Heart right ventricle (tissue), 16 donors: ENCODE results near the gene PDE1A. TPM values are rescaled to one million over a fixed set of nuclear protein-coding genes. Genes with fewer than 3 reads are reported as not detected.
A peak's percentile ranks its signal among the peaks of the same experiment; 100 is the strongest.

Experiments used
- ATAC-seq, 8 donors: fragments of 200-7000 bp; cut with Tn5 transposase; one replicate each; pipeline ENCODE4 v1.9.1; 2020; ENCODE audit warnings: mild to moderate bottlenecking in 8 of 8, moderate library complexity in 8 of 8, moderate number of reproducible peaks in 1 of 8
- DNase-seq, 2 donors: peaks; one replicate each; pipeline ENCODE4 v3.0.0-alpha.2; 2020
- H3K27ac ChIP-seq, 10 donors: fragments of 200-600 bp; sonication (generic) in 2 of 10; one replicate each; pipeline versions ENCODE4 v1.5.0 to v1.8.0; 2020 to 2022; ENCODE audit warnings: mild to moderate bottlenecking in 3 of 10
- H3K27me3 ChIP-seq, 7 donors: fragments of 200-600 bp; one replicate each; pipeline ENCODE4 v1.8.0; 2021 to 2022; ENCODE audit warnings: mild to moderate bottlenecking in 2 of 7
- H3K36me3 ChIP-seq, 9 donors: fragments of 200-600 bp; sonication (generic) in 1 of 9; one replicate each; pipeline versions ENCODE4 v1.5.0 to v1.8.0; 2020 to 2022; ENCODE audit warnings: mild to moderate bottlenecking in 2 of 9
- H3K4me1 ChIP-seq, 9 donors: fragments of 200-600 bp; sonication (generic) in 1 of 9; one replicate each; pipeline versions ENCODE4 v1.5.0 to v1.8.0; 2020 to 2022; ENCODE audit warnings: mild to moderate bottlenecking in 4 of 9
- H3K4me3 ChIP-seq, 10 donors: fragments of 200-600 bp; sonication (generic) in 2 of 10; one replicate each; pipeline versions ENCODE4 v1.5.0 to v1.8.0; 2020 to 2022; ENCODE audit warnings: mild to moderate bottlenecking in 7 of 10, moderate library complexity in 2 of 10
- H3K9me3 ChIP-seq, 11 donors: fragments of 200-600 bp in 10 of 11; sonication (generic) in 2 of 11; one replicate each; pipeline versions ENCODE4 v1.5.0 to v1.8.0; 2013 to 2022; ENCODE audit warnings: mild to moderate bottlenecking in 2 of 11, control low read depth in 1 of 11, moderate library complexity in 1 of 11
- WGBS, 2 donors: extraction: QIAGEN DNeasy Blood & Tissue Kit; methylation state at CpG; one replicate each; pipeline ENCODE4 v1.1.7; 2013; ENCODE audit warnings: inconsistent platforms in 1 of 2; 5-methylcytosine and 5-hydroxymethylcytosine counted together
- intact Hi-C, 10 donors: fragments of 100-400 bp; cut with DNase I; formaldehyde crosslinking; loops; one replicate each; pipeline versions ENCODE4 v1.11.1 to v1.14.2; 2022
- polyA plus RNA-seq, 2 donors: library from polyadenylated mRNA; stranded (reverse); fragments of 200-250 nt; gene quantifications; one replicate each; pipeline ENCODE4 v1.2.3, GENCODE V29; 2013
- total RNA-seq, 10 donors: library from RNA; stranded (reverse); fragmentation: NEBNext Ultra II Directional in 3 of 10; extraction: Animal tissue kit (Norgen Biotek cat#: 25700) in 3 of 10; gene quantifications; one replicate each; pipeline versions ENCODE4 v1.2.1 to v1.2.4, GENCODE V29; 2021 to 2023
- TF ChIP-seq, protein P1 (sequence below), 9 donors: fragments of 200-600 bp; sonication (generic) in 2 of 9; IDR thresholded peaks; one replicate each; pipeline versions ENCODE4 v1.5.0 to v1.8.0; 2021 to 2022; ENCODE audit warnings: antibody characterized with exemption in 9 of 9, mild to moderate bottlenecking in 5 of 9, moderate library complexity in 1 of 9
- donor health status: Arrhythmogenic right ventricular cardiomyopathy.
- donor health status: ischemic (EF 13 %, LVEDD 7.1; RV severe dilation, severe dysfunction).
- donor health status: healthy with polysubstance abuse.
- donor health status: DM: no; HTN: yes; CAD: no.
- donor health status: DM: no; HTN: no; CAD: no.
- donor health status: ischemic (EF 25% LVEDD 6.9; RV normal size, moderate dysfunction).
- donor health status: ischemic (EF 25% LVEDD 5.7; RV mildly dilated, moderate dysfunction).
- donor health status: healthy.
- donor health status: DM: yes; HTN: yes; CAD: no.
- donor health status: Ischemic cardiomyopathy.
- donor health status: ischemic (EF 35%, LVEDD 5.7; RV mildly dilated, moderate dysfunction).
- donor health status: nonischemic (EF 11% LVEDD 7.7; RV severe dilation, severe dysfunction).
- donor health status: DM: yes; HTN: yes; CAD: no.
- donor health status: PGD.
- donor health status: ischemic (EF 29% LVEDD 5.4; RV normal size, mild dysfunction).
- donor health status: nonischemic (EF 23%, LVEDD 6.1; RV moderate dilation, normal function).

Gene PDE1A
- total and polyA plus RNA-seq, 12 donors: 3.6 to 66.7 (median 14.8) TPM

- no peak for DNase-seq
- peak; percentile 36 to 85 (median 66) for ATAC-seq
- TF ChIP-seq, protein P1, sequence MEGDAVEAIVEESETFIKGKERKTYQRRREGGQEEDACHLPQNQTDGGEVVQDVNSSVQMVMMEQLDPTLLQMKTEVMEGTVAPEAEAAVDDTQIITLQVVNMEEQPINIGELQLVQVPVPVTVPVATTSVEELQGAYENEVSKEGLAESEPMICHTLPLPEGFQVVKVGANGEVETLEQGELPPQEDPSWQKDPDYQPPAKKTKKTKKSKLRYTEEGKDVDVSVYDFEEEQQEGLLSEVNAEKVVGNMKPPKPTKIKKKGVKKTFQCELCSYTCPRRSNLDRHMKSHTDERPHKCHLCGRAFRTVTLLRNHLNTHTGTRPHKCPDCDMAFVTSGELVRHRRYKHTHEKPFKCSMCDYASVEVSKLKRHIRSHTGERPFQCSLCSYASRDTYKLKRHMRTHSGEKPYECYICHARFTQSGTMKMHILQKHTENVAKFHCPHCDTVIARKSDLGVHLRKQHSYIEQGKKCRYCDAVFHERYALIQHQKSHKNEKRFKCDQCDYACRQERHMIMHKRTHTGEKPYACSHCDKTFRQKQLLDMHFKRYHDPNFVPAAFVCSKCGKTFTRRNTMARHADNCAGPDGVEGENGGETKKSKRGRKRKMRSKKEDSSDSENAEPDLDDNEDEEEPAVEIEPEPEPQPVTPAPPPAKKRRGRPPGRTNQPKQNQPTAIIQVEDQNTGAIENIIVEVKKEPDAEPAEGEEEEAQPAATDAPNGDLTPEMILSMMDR (IDR thresholded peaks at IDR 0.05): no peak
- peaks cover 0 to 13% (median 0%) of the 10 kb centered on the region in 9 donors for H3K4me1 ChIP-seq
- no peaks in the 10 kb centered on the region for H3K36me3 ChIP-seq
- intact Hi-C loops: loop anchor here in 4 of 10 donors (2.0 to 10.0 kb wide), 7 partner anchors 51 to 241 kb away; no protein-coding TSS in a partner anchor
- 19 to 29% methylated on average over 8 of the region's 8 CpGs for WGBS, 2 donors
- H3K27ac ChIP-seq: peak overlapping the region; percentile 11 to 82 (median 74)
- H3K27me3 ChIP-seq: no peaks in the 10 kb centered on the region
- H3K4me3 ChIP-seq: peak overlapping the region; percentile 11 to 61 (median 52)
- no peaks in the 10 kb centered on the region for H3K9me3 ChIP-seq
These were observed 536 bp downstream of the PDE1A start for GRCh38 chr2:182426082-182426917.

- intact Hi-C loops: loop anchor here in 4 of 10 donors (5.0 to 10.0 kb wide), 6 partner anchors 48 to 238 kb away; no protein-coding TSS in a partner anchor
- H3K27me3 ChIP-seq: no peaks in the 10 kb centered on the region
- 61 to 70% methylated on average over 3 of the region's 3 CpGs for WGBS, 2 donors
- no peaks in the 10 kb centered on the region for H3K36me3 ChIP-seq
- no peak for DNase-seq
- TF ChIP-seq, protein P1 (IDR thresholded peaks at IDR 0.05): no peak
- H3K9me3 ChIP-seq: no peaks in the 10 kb centered on the region
- H3K4me1 ChIP-seq: peaks cover 0 to 18% (median 0%) of the 10 kb centered on the region in 9 donors
- ATAC-seq: peak in 3 of 8 donors; percentile 36 to 61 (median 54)
- peak overlapping the region in 7 of 10 donors; percentile 15 to 82 (median 71) for H3K27ac ChIP-seq
- peak overlapping the region in 8 of 10 donors; percentile 3 to 61 (median 52) for H3K4me3 ChIP-seq
These were observed 4.0 kb downstream of the PDE1A start for GRCh38 chr2:182422864-182423263.

GRCh38 chr2:182420669-182421068 is 6.2 kb downstream of the PDE1A start:
- Histone ChIP-seq H3K27me3 (no peaks in the 10 kb centered on the region), H3K27ac (peak overlapping the region in 5 of 10 donors; percentile 20 to 82 (median 71)), H3K4me3 (peak overlapping the region in 8 of 10 donors; percentile 4 to 61 (median 52)), H3K4me1 (peaks cover 0 to 36% (median 7%) of the 10 kb centered on the region in 9 donors), H3K36me3 (no peaks in the 10 kb centered on the region), H3K9me3 (no peaks in the 10 kb centered on the region)
- no peak for ATAC-seq
- intact Hi-C loops: loop anchor here in 4 of 10 donors (5.0 to 10.0 kb wide), 6 partner anchors 46 to 236 kb away; no protein-coding TSS in a partner anchor
- TF ChIP-seq, protein P1 (IDR thresholded peaks at IDR 0.05): no peak
- 40 to 67% methylated on average over 5 of the region's 5 CpGs for WGBS, 2 donors
- no peak for DNase-seq

- Histone ChIP-seq H3K4me1 (peaks cover 0 to 39% (median 9%) of the 10 kb centered on the region in 9 donors), H3K27ac (peak overlapping the region in 2 of 10 donors; percentile 14 to 19), H3K9me3 (no peaks in the 10 kb centered on the region), H3K36me3 (no peaks in the 10 kb centered on the region), H3K27me3 (no peaks in the 10 kb centered on the region), H3K4me3 (no peak overlapping the region)
- WGBS, 2 donors: 85 to 92% methylated on average over 5 of the region's 5 CpGs
- intact Hi-C loops: no loop called here
- DNase-seq (no peak), ATAC-seq (peak in 2 of 8 donors; percentile 38 to 42)
- TF ChIP-seq, protein P1 (IDR thresholded peaks at IDR 0.05): no peak
These were observed 10.0 kb downstream of the PDE1A start for GRCh38 chr2:182416861-182417260.
